SH-SY5Y (cell line): ENCODE results near the gene SMIM5.

Experiments used
- GATA2 ChIP-seq: IDR thresholded peaks from 2 replicates; pipeline ENCODE4 v1.6.1; 2011; ENCODE audit warnings: mild to moderate bottlenecking, low read depth, low read length
- GATA3 ChIP-seq: IDR thresholded peaks from 2 replicates; pipeline ENCODE4 v1.6.1; 2011; ENCODE audit warnings: low read depth, mild to moderate bottlenecking, low read length, moderate library complexity

GRCh38 chr17:75650874-75651273 is 17.6 kb downstream of the SMIM5 start:
- TF ChIP-seq GATA2 (no peak), GATA3 (no peak)
